ENCODE measurements around the gene UBN1. TPM values are rescaled to one million over a fixed set of nuclear protein-coding genes. Genes with fewer than 3 reads are reported as not detected.

UBN1 gene
- total RNA-seq, 1 donor from 2014 or later, result 30.1 TPM

Other genes starting within 250 kb of the UBN1 start
- gene UBALD1, start 232.6 kb upstream of the UBN1 start, total RNA-seq, result 5.9 and 13.4 TPM in 2 replicates
- gene MGRN1, start 222.7 kb upstream of the UBN1 start, total RNA-seq, result 29.3 and 46.0 TPM in 2 replicates
- 34.4 and 39.0 TPM in 2 replicates for gene NUDT16L1, start 153.9 kb upstream of the UBN1 start, total RNA-seq
- 14.8 and 29.3 TPM in 2 replicates for gene ANKS3, start 113.2 kb upstream of the UBN1 start, total RNA-seq
- gene DNAAF8, start 112.9 kb upstream of the UBN1 start, total RNA-seq, result 0.70 and 1.7 TPM in 2 replicates
- 9.7 and 10.9 TPM in 2 replicates for gene ZNF500, start 80.3 kb upstream of the UBN1 start, total RNA-seq
- gene SEPTIN12, start 59.1 kb upstream of the UBN1 start, total RNA-seq, result not detected in 2 replicates
- not detected in 2 replicates for gene SMIM22, start 52.1 kb upstream of the UBN1 start, total RNA-seq
- gene ROGDI, start 44.8 kb upstream of the UBN1 start, total RNA-seq, result 22.5 and 22.8 TPM in 2 replicates
- gene GLYR1, start 193 bp upstream of the UBN1 start, total RNA-seq, result 85.6 and 103 TPM in 2 replicates
- 3.6 and 7.0 TPM in 2 replicates for gene PPL, start 89.7 kb downstream of the UBN1 start, total RNA-seq
- gene SEC14L5, start 110.8 kb downstream of the UBN1 start, total RNA-seq, result 0.14 TPM in 1 of 2 replicates, not detected in the other
- gene NAGPA, start 186.5 kb downstream of the UBN1 start, total RNA-seq, result 34.8 and 35.9 TPM in 2 replicates
- not detected in 2 replicates for gene C16orf89, start 218.5 kb downstream of the UBN1 start, total RNA-seq
- gene ALG1, start 224.4 kb downstream of the UBN1 start, total RNA-seq, result 30.4 and 36.4 TPM in 2 replicates

Measured in dermis blood vessel endothelial cell (primary cell).